ENCODE results near the gene ENOX1.
"Not testable (repeated sequence)": the region's sequence is repeated elsewhere in the genome, so short reads cannot be mapped to it uniquely, and the experiment has no call there.

Gene ENOX1

GRCh38 chr13:43786766-43787517, at the start of gene ENOX1:
ENOX1 (minus strand) TSS chr13:43786972.
- DNase-seq (ENCODE audit: low read depth, low spot score): peak; percentile 79
- in situ Hi-C loops (cut with HindIII; ENCODE audit: low sequenced_read_pairs): no loop called here
- H3K4me3 ChIP-seq (ENCODE audit: low read depth, low read length): peak within 1 kb of the TSS; percentile 60
- TF ChIP-seq CTCF (IDR thresholded peaks at IDR 0.05; ENCODE audit: low read depth, low read length): no peak

GRCh38 chr13:43835701-43836100, 48.9 kb upstream of the ENOX1 start:
- in situ Hi-C loops (cut with HindIII; ENCODE audit: low sequenced_read_pairs): no loop called here
- no peak for TF ChIP-seq CTCF (IDR thresholded peaks at IDR 0.05; ENCODE audit: low read depth, low read length)
- no peak overlapping the region for H3K4me3 ChIP-seq (ENCODE audit: low read depth, low read length)
- peak; percentile 37 for DNase-seq (ENCODE audit: low read depth, low spot score)

GRCh38 chr13:43831088-43831487, 44.3 kb upstream of the ENOX1 start:
- in situ Hi-C loops (cut with HindIII; ENCODE audit: low sequenced_read_pairs): no loop called here
- DNase-seq (ENCODE audit: low read depth, low spot score): peak; percentile 29
- H3K4me3 ChIP-seq (ENCODE audit: low read depth, low read length): no peak overlapping the region
- no peak for TF ChIP-seq CTCF (IDR thresholded peaks at IDR 0.05; ENCODE audit: low read depth, low read length)

- DNase-seq (ENCODE audit: low read depth, low spot score): peak; percentile 22
- in situ Hi-C loops (cut with HindIII; ENCODE audit: low sequenced_read_pairs): no loop called here
- no peak overlapping the region for H3K4me3 ChIP-seq (ENCODE audit: low read depth, low read length)
- no peak for TF ChIP-seq CTCF (IDR thresholded peaks at IDR 0.05; ENCODE audit: low read depth, low read length)
These were observed 43.7 kb upstream of the ENOX1 start for GRCh38 chr13:43830497-43830881.

GRCh38 chr13:43824656-43825055, 37.9 kb upstream of the ENOX1 start:
- H3K4me3 ChIP-seq (ENCODE audit: low read depth, low read length); in situ Hi-C loops (cut with HindIII; ENCODE audit: low sequenced_read_pairs): not testable (repeated sequence)
- peak; percentile 28 for DNase-seq (ENCODE audit: low read depth, low spot score)

- DNase-seq (ENCODE audit: low read depth, low spot score): no peak
- in situ Hi-C loops (cut with HindIII; ENCODE audit: low sequenced_read_pairs): no loop called here
- TF ChIP-seq CTCF (IDR thresholded peaks at IDR 0.05; ENCODE audit: low read depth, low read length): no peak
- no peak overlapping the region for H3K4me3 ChIP-seq (ENCODE audit: low read depth, low read length)
These were observed 36.2 kb upstream of the ENOX1 start for GRCh38 chr13:43822969-43823368.

GRCh38 chr13:43816401-43816889, 29.7 kb upstream of the ENOX1 start:
- no peak for TF ChIP-seq CTCF (IDR thresholded peaks at IDR 0.05; ENCODE audit: low read depth, low read length)
- no peak overlapping the region for H3K4me3 ChIP-seq (ENCODE audit: low read depth, low read length)
- in situ Hi-C loops (cut with HindIII; ENCODE audit: low sequenced_read_pairs): no loop called here
- DNase-seq (ENCODE audit: low read depth, low spot score): no peak
